NCI-H2227 treated with DMSO at 0.1 percent for 48 hours (cell line): Measurements from ENCODE around the gene CAPN15.

Experiments used
- DNase-seq: peaks from one replicate; lab custom pipeline; 2025; lab: John Stamatoyannopoulos, UW

The CAPN15 gene

GRCh38 chr16:525520-526180 is 1.9 kb upstream of the CAPN15 start:
- DNase-seq: no peak

GRCh38 chr16:526181-527014 is 1.1 kb upstream of the CAPN15 start:
- DNase-seq: no peak

DNA sequence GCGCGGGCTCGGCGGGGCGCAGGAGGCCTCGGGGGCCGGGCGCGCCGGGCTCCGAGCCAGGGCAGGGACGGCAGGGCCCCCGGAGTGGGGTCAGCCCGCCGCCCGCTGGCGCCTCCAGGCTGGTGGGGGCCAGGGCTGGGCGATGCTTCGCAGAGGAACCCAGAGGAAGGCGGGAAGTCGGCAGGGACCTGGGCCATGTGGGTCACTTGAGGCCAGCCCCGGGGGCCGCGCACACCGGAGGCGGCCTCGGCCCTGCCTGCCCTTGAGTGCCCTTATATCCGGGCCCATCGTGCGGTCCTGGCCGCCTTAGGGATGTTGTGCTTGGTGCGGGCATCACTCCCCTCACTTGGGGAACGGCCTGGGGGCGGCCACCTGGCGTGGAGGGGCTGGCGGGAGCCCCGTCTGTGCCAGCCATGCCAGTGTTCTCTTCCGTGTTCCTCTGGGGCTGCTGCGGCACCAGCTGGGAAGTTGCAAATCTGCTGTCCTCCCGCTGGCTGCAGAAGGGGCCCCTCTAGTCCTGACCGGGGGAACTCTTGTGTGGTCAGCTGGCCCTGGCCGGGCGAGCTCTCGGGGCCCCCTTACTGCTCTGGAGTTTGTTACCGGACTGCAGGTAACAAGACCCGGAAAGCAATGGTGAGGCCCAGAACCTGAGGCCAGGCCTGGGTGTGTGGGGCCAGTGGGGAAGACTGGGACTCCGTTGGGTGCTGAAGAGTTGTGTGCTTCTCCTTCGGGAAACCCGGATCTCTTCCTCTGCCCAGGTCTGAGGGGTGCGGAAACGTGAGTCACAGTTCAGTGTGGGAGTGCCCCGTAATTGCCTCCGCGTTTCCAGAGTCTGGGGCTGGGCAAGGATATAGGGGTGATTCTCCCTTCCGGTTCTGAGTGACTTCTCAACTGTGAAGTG is 849 bp downstream of the CAPN15 start:
- DNase-seq: no peak

DNA sequence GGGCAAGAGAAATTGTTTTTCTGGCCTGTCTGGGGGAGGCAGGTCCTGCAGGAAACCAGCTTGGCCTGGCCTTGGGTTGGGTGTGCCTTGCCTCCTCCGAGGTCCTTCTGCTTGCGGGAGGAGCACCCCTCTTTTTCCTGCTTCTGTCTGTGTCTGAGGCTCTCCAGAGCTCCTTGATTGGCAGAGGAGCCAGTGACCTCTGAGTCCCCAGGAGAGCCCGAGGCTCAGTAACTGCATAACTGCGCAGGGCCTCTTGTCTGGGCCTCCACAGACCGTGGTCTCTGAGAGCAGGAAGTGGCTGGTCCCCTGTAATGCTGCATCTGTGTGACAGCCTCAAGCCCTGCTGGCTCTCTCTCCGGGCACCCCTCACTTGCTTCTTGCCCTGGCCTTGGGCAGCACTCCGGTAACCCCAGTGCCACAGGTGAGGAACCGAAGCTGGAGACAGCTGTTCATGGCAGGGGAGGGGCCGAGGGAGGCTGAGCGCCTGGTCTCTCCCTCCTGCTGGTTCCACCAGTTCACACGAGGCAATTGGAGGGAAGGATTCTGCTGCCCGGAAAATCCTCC is 1.6 kb downstream of the CAPN15 start:
- DNase-seq: no peak

- no peak for DNase-seq
Observed at GRCh38 chr16:530111-530817, 2.8 kb downstream of the CAPN15 start.

DNA sequence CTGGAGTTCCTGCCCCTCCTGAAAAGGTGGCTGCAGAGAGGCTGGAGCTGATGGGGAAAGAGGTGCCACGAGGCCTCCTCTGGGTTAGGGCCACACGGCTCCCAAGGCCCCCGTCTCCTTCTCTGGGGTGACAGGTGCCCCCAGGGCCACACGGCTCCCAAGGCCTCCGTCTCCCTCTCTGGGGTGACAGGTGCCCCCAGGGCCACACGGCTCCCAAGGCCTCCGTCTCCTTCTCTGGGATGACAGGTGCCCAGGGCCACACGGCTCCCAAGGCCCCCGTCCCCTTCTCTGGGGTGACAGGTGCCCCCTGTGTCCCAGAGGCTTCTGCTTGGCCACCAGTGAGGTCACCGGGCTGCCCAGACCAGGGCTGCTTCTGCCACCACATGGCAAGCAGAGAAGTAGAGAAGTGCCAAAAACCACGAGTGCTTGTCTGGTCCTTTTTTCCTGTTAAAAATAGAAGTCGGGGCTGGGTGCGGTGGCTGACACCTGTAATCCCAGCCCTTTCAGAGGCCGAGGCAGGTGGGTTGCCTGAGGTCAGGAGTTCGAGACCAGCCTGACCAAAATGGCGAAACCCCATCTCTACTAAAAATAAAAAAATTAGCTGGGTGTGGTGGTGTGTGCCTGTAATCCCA is 4.1 kb downstream of the CAPN15 start:
- no peak for DNase-seq

GRCh38 chr16:533391-534123 is 6.0 kb downstream of the CAPN15 start:
- DNase-seq: no peak

GRCh38 chr16:534135-534534 is 6.6 kb downstream of the CAPN15 start:
- DNase-seq: no peak

DNA sequence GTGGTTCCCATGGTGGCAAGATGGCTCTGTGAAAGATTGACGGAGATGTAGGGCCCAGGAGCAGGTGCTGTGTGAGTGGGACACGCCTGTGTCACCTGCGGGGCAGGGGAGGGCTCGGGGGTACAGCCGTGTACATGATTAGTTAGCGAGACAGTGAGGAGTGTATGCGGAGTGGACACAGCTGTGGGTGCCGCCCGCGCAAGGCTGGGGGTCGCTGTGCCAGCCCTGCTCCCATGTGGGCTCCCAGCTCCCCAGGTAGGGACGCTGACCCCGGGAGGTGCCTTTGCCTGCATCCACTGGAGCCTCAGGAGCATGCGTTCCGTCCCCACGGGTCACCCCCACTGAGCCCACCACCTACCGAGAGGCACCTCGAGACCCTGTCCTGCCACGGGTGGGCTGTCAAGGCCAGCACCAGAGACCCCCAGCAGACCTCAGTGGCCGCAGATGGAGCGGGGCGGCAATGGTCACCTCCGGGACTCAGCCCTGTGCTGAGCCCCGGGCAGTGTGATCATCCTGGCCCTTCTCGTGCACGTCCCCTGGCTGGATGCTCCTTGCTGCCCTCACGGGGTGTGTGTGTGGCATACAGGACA is 7.4 kb downstream of the CAPN15 start:
- no peak for DNase-seq

DNA sequence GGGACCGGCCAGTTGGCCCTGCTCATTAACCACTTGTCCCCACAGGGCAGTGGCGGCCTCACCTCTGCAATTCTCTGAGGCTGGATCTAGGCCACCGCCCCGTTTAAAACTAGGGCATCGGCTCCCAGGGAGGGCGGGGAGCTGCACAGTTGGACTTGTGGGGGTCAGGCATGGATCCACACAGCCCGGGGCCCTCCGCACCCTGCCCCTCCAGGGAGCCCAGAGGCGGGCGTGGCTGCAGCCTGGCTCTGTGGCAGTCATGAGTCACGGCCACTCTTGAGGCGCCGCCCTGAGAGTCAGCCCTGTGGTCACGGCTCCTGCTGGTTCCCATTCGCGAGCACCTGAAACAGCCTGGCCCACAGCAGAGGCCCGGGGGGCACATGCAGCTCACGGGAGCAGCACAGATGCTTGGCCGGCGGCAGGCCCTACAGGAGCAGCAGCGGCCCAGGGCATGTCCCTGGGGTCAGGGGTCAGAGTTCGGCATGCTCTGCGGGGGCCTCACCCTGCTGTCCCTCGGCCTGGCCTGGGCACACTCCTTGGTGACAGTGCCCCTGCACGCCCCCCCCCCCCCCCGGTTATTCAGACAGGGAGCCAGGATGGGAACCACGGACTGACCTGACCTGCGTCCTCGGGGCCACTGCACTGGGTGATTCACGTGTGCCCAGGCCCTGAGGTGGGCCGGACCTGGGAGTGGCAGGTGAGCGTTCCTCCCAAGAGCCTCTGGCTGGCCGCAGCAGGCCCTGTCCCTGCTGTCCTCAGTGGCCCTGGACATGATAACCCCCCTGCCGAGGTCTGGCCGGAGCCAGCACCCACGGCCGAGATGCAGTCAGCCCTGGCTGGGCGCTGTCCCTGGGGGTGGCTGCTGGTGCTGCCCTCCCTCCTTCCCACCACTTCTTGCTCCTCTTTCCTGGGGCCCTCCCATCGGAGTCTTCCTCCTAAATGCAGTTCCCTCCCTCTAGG is 8.2 kb downstream of the CAPN15 start:
- DNase-seq: no peak

DNA sequence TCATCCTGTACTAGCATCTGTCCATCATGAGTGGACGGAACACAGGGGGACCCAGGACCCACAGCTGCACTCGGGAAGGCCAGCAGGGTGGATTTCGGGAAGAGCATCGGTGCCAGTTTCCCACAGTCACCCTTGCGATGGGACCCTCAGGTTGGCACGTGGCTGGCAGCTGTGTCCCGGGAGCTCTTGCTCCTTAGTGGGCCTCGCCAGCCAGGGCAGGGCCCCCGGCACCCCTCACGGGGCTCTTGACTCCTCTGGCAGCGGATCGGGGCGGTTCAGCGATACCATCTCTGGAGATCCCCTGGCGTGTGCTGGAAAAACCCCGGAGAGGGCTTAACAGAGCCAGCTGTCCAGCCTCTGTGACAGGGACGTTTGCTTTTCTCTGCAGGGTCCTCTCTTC is 9.2 kb downstream of the CAPN15 start:
- no peak for DNase-seq

GRCh38 chr16:537415-538335 is 10.2 kb downstream of the CAPN15 start:
- DNase-seq: no peak

- DNase-seq: no peak
Observed at GRCh38 chr16:539901-540530, 12.5 kb downstream of the CAPN15 start.

GRCh38 chr16:540645-541340 is 13.3 kb downstream of the CAPN15 start:
- no peak for DNase-seq

- DNase-seq: no peak
Observed at GRCh38 chr16:543301-544164, 16.0 kb downstream of the CAPN15 start.

GRCh38 chr16:544517-544916 is 17.0 kb downstream of the CAPN15 start:
- DNase-seq: no peak
